Activated gamma-delta T cell (primary cell): Measurements from ENCODE around the gene BUD23.
"Not testable (repeated sequence)": the region's sequence is repeated elsewhere in the genome, so short reads cannot be mapped to it uniquely, and the experiment has no call there.

ENCODE experiments used
- DNase-seq: peaks from one replicate; lab custom pipeline; 2025; lab: John Stamatoyannopoulos, UW

The BUD23 gene

GRCh38 chr7:73668103-73668885 is 15.1 kb upstream of the BUD23 start:
- no peak for DNase-seq

- DNase-seq, result no peak
Observed at GRCh38 chr7:73668886-73669230, 14.5 kb upstream of the BUD23 start.

GRCh38 chr7:73669288-73669701 is 14.1 kb upstream of the BUD23 start:
- DNase-seq, result no peak

- no peak for DNase-seq
Observed at GRCh38 chr7:73669858-73670385, 13.5 kb upstream of the BUD23 start.

- DNase-seq, result no peak
Observed at GRCh38 chr7:73671322-73671661, 12.1 kb upstream of the BUD23 start.

GRCh38 chr7:73671857-73672445 is 11.4 kb upstream of the BUD23 start:
- DNase-seq, result no peak

- DNase-seq, result no peak
Observed at GRCh38 chr7:73674468-73675124, 8.8 kb upstream of the BUD23 start.

- not testable (repeated sequence) for DNase-seq
Observed at GRCh38 chr7:73676062-73676461, 7.3 kb upstream of the BUD23 start.

GRCh38 chr7:73678862-73679261 is 4.5 kb upstream of the BUD23 start:
- DNase-seq, result no peak

GRCh38 chr7:73679709-73680108 is 3.7 kb upstream of the BUD23 start:
- no peak for DNase-seq

GRCh38 chr7:73680501-73680900 is 2.9 kb upstream of the BUD23 start:
- no peak for DNase-seq

GRCh38 chr7:73681031-73681430 is 2.4 kb upstream of the BUD23 start:
- DNase-seq, result no peak

- DNase-seq, result no peak
Observed at GRCh38 chr7:73682745-73683055, 697 bp upstream of the BUD23 start.

- no peak for DNase-seq
Observed at GRCh38 chr7:73683788-73684693, 644 bp downstream of the BUD23 start.

- no peak for DNase-seq
Observed at GRCh38 chr7:73685311-73685710, 1.9 kb downstream of the BUD23 start.

GRCh38 chr7:73688288-73688687 is 4.9 kb downstream of the BUD23 start:
- no peak for DNase-seq

GRCh38 chr7:73690646-73691045 is 7.2 kb downstream of the BUD23 start:
- no peak for DNase-seq

- no peak for DNase-seq
Observed at GRCh38 chr7:73696372-73696771, 13.0 kb downstream of the BUD23 start.

GRCh38 chr7:73698410-73698809 is 15.0 kb downstream of the BUD23 start:
- no peak for DNase-seq

- DNase-seq, result no peak
Observed at GRCh38 chr7:73699370-73700068, 16.1 kb downstream of the BUD23 start.

GRCh38 chr7:73700069-73700423 is 16.6 kb downstream of the BUD23 start:
- DNase-seq, result no peak
